Measurements from ENCODE around the gene ETFBKMT.
A peak's percentile ranks its signal among the peaks of the same experiment; 100 is the strongest.

ETFBKMT gene

GRCh38 chr12:31659087-31659942, at the start of gene ETFBKMT:
Gene ETFBKMT, plus strand, starts transcription at chr12:31659688. Its CDS starts 2,266 bp downstream, at chr12:31661954.
- DNase-seq, result peak; percentile 93

- DNase-seq, result no peak
Measured at GRCh38 chr12:31612819-31613218, 46.7 kb upstream of the ETFBKMT start.

DNA sequence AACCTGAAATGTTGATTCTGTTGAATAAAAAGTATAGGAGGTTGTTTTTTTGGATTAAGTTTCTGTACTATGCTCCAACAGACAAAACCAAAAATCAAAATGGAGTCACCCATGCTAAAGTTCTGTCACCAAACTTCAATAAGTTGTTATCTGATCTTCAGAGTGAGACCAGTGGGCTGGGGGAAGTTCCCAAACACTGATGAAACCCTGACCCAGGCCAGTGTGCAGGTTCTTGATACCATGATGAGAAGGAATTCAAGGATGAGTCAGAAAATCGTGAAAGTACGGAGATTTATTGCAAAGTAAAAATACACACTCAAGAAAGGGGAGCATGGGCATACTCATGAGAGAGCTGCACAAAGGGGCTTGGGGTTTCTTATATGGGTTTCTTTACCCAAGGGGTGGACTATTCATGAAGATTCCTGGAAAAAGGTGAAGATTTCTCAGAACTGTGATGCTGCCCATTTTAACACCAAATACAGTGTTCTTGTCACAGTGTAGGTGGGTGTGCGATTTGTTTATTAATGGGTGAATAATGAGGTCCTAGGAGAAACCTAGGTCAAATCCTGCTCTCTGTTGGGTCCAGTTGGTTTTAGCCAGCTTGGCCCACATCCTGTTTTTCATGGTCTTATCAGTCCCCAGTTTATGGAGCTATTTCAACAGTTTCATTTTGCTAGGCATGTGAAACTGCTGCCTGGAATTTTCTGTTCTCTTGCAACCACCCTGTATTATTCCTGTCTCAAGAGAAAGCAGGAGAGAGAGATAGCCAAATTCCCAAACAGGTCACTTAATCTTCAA, 41.1 kb upstream of the ETFBKMT start:
- DNase-seq, result no peak

- no peak for DNase-seq
Measured at GRCh38 chr12:31620311-31620710, 39.2 kb upstream of the ETFBKMT start.

DNA sequence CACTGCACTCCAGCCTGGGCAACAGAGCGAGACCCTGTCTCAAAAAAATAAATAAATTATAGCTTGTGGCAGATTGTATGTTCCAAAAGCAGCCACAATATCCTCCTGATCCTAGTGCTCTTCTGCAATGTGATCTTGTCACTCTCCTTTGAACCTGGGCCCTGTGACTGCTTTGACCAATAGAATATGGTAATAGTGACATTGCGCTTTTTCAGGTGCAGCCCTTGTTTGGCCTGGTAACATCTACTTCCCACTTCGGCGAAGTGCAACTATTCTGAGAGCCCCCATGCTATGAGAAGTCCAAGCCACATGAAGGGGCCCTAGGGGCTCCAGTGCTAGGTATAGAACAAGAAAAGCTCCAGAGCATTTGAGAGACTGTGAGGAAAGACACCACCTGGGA, 37.5 kb upstream of the ETFBKMT start:
- no peak for DNase-seq

DNA sequence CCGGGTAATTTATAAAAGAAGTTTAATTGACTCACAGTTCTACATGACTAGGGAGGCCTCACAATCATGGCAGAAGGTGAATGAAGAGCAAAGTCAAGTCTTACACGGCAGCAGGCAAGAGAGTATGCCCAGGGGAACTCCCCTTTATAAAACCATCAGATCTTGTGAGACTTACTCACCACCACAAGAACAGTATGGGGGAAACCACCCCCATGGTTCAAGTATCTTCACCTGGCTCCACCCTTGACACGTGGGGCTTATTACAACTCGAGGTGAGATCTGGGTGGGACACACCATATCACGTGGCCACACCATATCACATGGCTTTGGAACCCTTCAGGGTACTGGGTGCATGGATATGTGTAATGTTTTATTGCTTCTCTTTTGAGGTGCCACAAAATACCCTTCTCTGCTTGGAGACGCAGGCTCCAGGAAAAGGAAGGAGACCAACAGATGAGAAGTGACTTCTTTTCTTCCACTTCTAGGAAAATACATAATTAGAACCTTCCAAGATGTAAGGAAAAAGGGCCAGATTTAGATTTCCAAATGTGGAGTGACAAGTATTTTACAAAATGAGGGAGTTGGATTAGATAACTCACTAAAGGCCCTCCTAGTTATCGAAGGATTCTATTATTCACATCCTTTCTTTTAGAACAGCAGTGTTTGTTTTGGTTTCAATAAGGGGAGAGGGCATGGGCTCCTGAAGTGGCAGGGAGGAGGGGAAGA, 33.1 kb upstream of the ETFBKMT start:
- no peak for DNase-seq

DNA sequence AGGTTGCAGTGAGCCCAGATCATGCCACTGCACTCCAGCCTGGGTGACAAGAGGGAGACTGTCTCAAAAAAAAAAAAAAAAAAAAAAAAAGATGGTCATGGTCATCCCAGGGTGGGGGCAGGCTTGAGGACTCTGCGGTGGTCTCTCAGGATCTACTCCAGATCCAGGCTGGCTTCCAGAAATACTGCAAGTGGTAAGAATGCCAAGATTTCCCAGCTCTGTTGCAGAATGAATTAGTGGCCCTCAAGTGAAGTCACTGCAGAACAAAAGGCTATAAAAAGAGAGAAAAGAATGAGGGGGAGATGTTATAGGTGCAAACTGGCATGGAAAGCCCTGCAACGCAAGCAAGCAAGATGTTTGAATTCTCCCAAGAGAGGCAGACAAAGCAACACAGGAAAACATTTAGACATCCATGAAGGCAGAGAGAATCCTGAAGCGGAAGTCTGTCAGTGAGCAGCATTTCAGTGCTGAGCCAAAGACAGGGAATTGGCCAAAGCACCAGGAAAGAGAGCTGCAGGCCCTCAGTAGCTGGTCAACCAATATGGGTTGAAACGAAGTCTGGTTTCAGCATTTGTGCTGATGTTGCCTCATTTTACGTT, 31.9 kb upstream of the ETFBKMT start:
- DNase-seq, result no peak

GRCh38 chr12:31629756-31630732, 29.4 kb upstream of the ETFBKMT start:
- no peak for DNase-seq

DNA sequence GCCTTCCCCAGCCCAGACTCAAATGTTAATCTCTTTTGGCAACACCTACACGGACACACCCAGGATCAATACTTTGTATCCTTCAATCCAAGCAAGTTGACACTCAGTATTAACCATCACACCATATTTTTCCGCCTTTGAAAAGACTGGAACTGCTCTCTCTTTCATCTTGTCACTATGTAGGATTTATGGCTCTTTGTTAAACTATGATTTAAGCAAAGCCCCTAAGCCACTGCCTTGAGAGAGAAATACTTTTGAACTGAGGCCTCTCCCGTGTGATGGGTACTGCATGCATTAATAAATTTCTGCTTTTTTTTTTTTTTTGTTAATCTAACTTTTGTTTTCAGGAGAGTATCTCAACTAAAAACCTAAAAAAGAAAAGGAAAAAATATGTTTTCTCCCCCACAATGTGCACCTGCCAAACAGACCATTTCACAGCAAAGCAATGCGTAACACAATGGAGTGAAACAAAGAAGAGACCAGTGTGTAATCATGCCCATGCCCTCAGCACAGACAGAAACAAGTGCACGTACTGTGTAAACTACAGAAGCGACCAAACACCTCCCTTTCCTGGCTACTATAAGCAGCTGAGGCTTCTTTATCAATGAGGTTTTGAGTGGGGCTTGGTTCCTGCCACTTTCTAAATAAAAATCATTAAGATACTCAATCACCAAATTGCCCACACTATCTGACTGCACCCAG, 28.3 kb upstream of the ETFBKMT start:
- DNase-seq, result no peak

DNA sequence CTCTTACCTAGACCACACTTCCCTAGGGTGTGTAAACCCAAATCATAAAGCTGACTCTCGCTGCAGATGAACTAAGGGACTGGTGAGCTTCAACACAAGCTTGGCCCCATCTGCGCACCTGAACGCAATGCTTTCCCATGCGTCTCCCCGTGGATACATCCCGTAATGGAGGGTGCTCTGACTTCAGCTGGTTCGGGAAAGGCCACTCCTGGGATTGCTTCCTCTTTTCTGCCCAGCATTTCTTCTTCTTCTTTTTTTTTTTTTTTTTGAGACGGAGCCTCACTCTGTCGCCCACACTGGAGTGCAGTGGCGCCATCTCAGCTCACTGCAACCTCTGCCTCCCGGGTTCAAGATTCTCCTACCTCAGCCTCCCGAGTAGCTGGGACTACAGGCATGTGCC, 27.7 kb upstream of the ETFBKMT start:
- DNase-seq, result no peak

GRCh38 chr12:31633464-31633863, 26.0 kb upstream of the ETFBKMT start:
- DNase-seq, result no peak

- no peak for DNase-seq
Measured at GRCh38 chr12:31634620-31635019, 24.9 kb upstream of the ETFBKMT start.

DNA sequence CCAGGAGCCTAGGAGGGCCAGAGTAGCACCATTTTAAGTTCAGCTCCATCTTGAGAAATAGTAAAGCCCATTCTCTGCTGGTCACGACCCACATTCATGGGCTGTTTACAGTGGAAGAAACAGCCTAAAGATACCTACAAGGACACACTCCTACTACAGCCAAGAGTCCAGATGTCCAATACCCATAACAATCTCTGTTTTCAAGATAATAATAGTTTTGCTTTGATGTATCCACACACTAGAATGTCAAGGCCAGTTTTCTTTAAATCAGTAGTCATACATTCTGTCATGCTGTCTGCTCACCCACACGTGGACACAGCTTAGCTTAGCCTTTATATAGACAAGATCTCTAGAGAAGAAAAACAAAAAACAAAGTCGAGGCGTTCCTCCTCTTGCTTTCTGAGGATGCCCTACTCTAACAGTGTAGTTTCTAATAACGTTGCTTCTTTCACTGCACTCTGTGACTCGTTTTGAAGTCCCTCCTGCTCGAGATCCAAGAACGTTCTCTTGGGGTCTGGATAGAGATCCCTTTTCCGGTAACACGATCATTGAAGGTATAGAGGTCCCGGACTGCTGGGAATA, 17.9 kb upstream of the ETFBKMT start:
- DNase-seq, result no peak

- no peak for DNase-seq
Measured at GRCh38 chr12:31644536-31644935, 15.0 kb upstream of the ETFBKMT start.

- no peak for DNase-seq
Measured at GRCh38 chr12:31645924-31646323, 13.6 kb upstream of the ETFBKMT start.

DNA sequence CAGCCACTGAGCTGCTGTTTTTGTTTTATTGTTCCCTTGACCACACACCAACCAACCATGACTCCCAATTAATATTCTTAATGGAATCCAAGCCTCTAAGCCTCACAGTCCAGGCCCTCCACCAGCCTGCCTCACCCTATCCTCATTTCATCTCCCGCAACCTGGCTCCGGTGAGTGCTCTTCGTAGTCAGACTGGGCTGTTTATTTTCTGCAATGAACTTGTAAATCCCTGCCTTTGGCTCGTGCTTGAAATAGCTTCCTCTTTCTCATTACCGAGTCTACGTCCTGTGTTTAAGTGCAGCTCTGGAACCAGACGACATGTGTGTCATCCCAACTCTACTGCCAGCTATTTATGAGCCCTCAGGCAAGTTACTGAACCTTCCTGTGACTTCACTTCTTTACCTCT, 12.4 kb upstream of the ETFBKMT start:
- no peak for DNase-seq

GRCh38 chr12:31650918-31651317, 8.6 kb upstream of the ETFBKMT start:
- no peak for DNase-seq

GRCh38 chr12:31651893-31652521, 7.5 kb upstream of the ETFBKMT start:
- no peak for DNase-seq

GRCh38 chr12:31655208-31655607, 4.3 kb upstream of the ETFBKMT start:
- no peak for DNase-seq

DNA sequence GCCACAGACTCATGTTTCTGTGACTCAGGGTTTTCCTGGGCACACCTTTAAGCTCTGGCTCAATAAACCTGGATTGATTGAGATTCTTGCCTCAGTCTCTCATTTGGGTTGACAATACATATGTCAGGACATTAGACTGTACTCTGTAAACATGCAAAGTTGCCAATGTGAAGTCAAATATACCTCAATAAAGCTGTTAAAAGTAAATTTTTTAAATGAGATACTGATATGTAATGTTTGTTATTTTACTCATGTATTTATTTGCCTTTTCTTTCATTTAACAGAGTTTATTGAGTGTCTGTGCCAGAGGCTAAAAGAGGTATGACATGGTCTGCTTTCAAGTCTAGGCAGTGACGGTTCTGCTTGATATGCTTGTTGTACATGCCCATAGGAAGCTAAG, 3.7 kb upstream of the ETFBKMT start:
- DNase-seq, result no peak

All from GF-D8 (cell line).